Activated effector memory CD4-positive, alpha-beta T cell treated with Interleukin-2 at 50 U/mL for 16 hours (primary cell): ENCODE results near the gene ANKRD52.
A peak's percentile ranks its signal among the peaks of the same experiment; 100 is the strongest.

Experiments
- DNase-seq: peaks from one replicate; pipeline ENCODE4 v3.0.0-alpha.2; 2020

The ANKRD52 gene

DNA sequence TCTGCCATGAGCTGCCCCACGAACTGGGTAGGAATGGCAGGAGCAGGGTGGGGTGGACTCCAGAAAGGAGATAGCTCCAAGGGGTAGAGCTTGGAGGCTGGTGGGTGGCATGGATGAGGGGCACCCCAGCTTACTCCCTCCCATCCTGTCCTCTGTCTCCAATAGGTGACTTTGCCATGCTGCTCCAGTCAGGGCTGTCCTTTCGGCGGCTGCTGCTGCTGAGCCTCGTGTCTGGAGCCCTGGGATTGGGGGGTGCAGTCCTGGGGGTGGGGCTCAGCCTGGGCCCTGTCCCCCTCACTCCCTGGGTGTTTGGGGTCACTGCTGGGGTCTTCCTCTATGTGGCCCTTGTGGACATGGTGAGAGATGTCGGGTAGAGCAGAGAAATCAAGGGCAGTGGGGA lies 21.2 kb downstream of the ANKRD52 start:
- DNase-seq = no peak

DNA sequence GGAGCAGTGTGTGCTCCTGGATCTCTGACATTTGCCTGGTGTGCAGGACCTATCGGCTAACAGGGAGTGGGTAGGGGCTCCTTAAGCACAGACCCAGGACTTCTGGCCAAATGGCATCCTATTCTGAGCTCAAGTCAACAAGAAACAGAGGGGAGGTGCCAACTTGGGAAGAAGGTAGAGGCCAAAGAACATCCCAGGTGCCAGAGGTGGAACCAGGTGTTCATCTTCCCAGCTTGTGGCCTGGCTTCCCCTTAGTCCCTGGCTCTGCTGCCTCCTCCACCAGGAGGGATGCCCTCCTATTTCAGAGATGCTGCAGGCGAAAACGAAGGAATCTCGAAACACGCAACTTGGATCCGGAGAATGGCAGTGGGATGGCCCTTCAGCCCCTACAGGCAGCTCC lies 22.1 kb downstream of the ANKRD52 start:
- no peak for DNase-seq

DNA sequence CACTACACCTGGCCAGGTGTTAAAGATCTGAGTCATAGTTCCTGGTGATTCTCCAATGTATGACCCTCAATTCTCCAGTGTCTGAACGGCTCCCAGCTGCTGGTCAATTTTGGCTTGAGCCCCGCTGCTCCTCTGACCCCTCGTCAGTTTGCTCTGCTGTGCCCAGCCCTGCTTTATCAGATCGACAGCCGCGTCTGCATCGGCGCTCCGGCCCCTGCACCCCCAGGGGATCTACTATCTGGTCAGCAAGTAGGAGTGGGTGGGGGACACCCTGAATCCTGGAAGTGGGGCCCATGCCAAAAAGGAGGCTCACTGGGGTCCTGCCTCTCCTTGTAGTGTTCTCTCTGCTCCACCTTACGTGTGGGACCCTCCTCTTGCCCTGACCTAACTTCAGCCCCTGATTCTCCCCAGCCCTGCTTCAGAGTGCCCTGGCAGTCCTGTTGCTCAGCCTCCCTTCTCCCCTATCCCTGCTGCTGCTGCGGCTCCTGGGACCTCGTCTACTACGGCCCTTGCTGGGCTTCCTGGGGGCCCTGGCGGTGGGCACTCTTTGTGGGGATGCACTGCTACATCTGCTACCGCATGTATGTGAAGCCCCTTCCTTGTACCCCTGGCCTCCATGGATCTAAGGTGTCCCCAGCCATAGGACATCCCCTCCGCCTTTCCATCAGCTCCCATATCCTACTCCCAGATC lies 23.3 kb downstream of the ANKRD52 start:
- no peak for DNase-seq

DNA sequence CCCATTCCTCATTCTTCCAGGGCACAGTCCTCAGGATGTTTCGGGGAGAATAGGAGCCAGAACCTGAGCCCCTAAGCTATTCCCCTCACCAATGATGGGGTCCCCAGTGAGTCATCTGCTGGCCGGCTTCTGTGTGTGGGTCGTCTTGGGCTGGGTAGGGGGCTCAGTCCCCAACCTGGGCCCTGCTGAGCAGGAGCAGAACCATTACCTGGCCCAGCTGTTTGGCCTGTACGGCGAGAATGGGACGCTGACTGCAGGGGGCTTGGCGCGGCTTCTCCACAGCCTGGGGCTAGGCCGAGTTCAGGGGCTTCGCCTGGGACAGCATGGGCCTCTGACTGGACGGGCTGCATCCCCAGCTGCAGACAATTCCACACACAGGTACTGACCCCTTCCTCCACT lies 27.0 kb downstream of the ANKRD52 start:
- no peak for DNase-seq

DNA sequence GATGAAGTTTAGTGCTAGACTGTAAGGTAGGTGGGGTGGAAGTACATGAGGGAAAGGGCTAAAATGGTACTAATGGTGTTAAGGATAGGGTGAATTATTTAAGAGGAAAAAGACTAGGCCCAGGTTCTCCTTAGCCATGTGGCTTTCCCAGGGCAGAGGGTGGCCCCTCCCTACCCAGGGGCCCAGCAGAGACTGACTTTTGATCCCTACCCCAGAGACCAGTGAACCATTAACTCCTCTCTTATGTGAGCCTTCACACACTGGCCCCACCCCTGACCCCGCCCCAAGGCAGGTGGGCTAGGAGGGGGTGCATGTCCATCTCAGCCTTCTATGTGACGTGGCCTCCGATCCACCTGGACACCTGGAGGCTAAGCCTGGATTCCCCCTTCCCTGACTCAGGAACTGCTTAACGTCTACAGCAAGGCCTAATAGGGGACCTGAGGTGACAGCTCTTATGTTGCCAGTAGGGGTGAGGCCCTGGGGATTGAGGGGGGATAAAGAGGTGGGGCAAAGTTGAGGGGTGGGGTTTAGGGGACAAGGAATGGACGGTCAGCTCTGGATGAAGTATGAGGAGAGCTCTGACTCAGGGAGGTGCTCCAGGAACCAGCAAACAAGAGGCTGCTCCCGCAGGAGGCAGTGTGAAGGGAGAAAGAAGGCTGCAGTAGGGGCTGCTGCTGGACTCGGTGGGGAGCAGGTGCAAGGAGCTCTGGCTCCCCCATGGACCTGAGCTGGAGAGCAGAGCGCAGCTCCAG lies 27.6 kb downstream of the ANKRD52 start:
- DNase-seq = no peak

DNA sequence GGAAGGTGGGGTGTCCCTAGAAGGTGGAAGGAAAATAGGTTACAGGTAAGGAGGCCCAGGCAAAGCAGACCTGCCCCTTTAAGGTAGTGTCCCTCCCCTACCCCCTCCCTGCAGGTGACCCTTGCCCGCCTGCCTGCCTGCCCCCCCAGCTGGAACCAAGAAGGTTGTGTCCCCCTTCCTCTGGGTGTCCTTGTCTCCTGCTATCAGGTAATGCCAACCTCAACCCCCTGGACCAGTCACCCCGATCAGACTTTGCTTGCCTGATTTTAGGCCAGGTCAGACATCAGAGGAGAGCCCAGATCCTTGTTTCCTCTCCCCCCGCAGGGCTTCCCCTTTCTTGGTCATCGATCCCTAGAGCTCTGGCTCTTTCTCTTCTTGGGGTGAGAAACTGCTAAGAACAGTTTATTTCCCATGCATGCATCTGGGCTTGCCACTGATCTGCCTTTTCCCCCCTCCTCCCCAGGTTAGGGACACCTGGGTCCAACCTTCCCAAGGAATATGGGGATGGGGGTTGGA lies 28.2 kb downstream of the ANKRD52 start, which contains the start of gene SLC39A5:
TSS of gene SLC39A5 (plus strand) at position 136 of the 516 bp plus-strand sequence. CDS start 1,224 bp downstream, outside the sequence.
- no peak for DNase-seq

DNA sequence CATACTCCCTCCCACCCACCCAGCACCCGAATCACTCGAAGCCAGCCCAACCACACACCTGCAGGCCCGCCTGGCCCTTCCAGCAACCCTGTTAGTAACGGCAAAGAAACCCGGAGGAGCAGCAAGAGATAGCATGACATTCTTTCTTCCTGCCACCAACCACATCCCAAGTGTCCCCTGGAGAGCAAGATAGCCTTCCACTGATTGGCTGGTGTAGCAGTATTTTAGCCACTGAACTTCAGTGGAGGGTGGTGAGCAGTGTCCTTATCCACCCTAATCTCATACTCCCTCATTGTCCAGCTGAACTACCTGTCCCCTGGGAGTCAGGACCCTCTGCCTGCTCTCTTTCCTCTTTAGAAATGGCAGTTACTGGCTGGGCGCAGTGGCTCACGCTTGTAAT lies 29.1 kb downstream of the ANKRD52 start:
- DNase-seq = no peak

DNA sequence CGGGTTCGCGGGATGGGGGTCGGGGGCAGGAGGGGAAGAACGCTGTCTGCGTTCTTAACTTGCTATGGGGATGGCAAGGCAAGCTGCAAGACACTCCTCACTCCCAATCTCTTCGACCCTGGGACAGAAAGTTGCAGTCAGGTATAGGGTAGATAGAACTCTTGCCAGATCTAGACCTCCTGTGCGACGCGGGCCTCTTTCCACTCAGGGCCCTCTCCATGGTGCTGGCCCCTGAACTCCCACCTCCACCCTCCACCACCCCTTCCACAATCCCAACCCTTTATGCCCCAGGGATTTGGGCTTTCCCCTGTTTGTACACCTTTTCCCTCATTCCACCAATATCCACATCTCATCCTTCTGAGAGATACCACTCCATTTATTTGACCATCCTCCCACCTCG lies 33.2 kb downstream of the ANKRD52 start:
- DNase-seq = no peak

DNA sequence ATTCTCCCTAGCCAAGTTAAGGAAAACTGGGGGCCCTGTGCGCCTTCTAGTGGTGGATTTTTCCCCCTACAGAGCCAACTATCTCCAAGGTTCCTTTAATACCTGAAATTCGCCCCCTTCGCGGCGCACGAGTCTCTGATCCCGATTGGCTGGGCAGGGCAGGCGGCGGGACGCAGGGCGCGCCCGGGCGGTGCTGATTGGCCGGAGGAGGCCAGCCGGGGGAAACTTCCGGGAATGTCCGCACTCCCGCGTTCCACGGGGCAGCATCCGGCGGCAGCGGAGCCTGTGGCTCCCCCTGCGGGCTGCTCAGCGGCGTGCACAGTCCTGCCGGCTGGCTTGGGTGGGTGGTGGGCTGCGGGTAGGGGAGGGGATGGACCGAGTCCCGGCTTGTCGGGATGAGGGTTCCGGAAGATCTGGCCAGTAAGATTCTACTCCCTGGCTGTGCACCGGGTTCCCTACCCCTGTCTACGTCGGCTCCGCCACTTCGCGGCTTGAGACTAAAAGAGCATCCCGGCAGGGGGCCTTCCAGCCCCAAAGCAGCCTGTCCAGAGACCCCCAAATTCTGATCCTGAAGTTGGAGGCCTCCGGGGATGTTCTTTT lies 34.0 kb downstream of the ANKRD52 start, which contains the start of gene NABP2:
TSS of gene NABP2 (plus strand) at position 241 of the 600 bp plus-strand sequence. CDS start 515 bp downstream, outside the sequence.
- peak; percentile 89 for DNase-seq

DNA sequence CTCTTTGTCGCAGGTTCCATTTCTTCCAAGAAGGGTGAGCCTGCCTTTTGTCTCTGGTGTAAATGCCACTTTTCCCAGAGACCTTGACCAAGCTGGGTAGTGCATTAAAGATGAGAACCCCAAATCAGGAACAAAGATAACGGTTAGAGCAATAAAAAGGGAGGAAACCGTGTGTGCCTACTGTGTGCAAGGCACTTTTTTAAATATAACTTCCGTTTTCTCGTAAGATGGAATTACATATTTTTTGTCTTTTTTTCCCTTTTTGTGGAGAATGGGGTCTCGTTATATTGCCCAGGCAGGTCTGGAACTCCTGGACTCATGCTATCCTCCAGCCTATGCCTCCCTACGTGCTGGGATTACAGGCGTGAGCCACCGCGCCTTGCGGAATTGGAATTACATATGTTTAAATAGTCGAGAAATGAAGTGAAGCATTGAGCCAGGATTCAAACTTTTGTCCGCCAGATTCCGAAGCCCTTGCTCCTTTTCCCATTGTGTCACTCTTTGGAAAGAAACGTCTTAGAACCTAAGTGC lies 34.5 kb downstream of the ANKRD52 start:
- no peak for DNase-seq

DNA sequence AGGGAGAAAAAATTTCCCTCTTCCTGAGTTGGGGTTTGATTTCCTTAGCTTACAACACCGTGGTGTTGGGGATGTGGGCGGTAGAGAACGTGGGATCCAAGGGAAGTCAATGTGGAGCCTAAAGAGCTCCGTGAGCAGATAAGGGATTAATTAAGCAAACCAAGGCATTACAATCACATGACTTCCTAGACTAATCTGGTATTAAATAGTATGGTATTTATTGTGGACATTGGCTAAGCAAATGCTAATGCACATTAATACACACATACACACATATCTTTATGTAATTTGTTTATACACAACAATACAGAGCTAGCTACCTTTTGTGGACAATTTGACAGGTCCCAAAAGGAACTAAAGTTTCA lies 35.7 kb downstream of the ANKRD52 start:
- DNase-seq = no peak

DNA sequence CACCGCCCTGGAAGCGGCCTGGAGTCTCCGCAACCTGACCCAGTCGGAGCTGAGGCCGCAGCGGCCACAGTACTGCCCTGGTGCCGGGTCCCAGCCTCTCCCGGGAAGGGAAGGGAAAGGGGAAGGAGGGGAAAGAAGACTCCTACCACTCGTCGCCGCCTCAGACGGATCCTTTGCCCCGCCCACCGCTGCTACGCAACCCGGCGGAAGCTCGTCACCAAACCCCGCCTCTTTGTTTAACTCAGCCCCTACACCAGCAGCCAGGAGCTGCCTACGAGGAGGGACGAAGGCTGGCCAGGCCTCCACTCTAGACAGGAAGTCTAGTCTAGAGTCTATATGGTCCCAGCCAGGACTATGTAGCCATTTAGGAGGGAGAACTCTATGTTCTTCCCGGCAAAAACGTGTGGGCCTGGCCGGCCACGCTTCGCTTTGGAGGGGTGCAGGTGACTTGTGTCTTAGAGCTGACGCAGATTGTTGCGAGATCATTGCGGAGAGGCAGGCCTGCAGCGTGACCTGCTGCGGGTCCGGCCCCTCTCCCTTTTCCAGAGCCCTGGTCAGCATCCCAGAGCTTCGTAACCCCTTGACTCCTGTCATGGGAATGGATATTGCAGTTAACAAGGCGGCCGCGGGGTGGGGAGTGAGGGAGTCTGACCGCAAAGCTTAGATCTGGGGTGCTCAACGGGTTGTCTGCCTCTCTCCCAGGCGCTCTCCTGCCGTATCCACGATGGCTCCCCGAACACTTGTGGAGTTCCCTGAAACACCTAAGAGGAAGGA lies 36.2 kb downstream of the ANKRD52 start, which contains the start of gene RNF41:
TSS of gene RNF41 (minus strand) at position 166 of the 774 bp plus-strand sequence. CDS start 7,875 bp downstream, outside the sequence.
- peak; percentile 89 for DNase-seq

DNA sequence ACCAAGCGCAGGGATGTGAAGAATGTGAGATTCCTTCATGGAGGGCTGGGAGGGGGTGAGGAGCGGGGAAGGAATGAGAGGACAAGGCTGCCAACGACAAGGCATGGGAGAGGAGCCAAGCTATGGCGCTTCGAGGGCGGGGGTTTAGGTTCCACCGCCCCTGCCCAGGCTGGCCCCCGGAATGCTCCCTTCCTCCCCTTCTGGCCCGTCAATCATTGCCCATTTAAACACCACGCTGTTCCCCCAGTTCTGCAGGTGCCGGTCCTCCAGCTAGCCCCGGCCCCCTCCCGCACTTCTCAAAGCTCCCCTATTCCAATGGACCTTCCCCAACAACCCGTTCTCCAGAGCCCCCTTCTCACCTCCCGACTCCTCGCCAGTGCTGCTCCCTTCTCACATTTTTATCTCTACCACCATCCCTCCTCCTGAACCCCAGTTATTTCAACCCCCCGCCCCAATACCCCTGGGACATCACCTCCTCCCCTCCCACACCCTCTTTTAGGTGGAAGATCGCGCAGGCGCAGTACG lies 36.9 kb downstream of the ANKRD52 start:
- no peak for DNase-seq

DNA sequence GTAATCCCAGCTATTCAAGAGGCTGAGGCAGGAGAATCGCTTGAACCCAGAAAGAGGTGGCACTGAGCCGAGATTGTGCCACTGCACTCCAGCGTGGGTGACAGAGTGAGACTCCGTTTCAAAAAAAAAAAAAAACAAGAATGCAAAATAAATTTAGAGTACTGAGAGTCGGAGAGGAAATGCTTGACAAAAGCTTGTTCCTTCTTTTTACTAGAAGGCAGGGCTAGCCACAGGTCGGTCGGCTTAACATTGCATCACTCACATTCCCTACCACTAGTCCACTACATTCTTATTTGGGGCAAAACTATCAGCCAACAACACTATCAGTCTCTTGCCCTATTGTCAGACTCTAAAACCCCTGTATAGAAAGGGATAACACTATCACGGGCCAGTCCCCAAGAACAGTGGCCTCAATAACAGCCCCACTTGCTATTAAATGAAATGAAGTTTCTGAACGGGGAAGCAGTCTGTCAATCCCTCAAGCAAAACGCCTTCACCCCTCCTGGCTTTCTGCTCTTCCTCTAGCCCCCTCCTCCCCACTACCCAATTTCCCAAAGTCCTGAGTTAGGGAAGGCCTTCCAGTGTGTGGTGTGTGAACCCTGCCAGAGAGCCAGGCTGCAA lies 37.5 kb downstream of the ANKRD52 start:
- DNase-seq = no peak

DNA sequence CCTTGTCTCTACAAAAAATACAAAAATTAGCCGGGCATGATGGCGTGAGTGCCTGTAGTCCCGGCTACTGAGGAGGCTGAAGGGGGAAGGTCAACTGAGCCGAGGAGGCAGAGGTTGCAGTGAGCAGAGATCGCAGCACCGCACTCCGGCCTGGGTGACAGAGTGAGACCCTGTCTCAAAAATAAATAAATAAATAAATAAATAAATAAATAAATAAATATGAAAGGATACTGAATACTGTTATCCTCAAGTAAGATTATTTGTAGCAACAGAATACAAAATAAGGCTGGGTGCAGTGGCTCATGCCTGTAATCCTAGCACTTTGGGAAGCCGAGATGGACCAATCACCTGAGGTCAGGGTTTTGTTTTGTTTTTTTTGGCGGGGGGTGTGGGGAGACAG lies 38.3 kb downstream of the ANKRD52 start:
- DNase-seq = no peak

DNA sequence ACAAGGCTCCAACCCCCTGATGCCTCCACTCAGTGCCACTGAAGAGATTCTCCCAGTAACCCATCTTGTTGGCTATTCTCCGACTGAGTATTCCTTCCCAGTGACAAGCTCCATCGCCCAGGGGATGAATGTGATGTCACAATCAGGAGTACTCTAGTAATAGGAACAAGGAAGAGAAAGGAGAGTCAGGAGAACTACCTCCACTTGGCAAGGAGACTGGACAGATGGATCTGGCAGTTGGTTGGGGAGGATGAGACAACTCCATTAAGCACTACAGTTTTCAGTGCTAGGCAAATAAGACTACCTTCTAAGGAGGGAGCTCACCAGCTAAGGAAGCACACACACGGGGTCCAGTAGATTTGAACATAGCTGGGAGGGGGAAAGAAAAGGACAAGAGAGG lies 41.7 kb downstream of the ANKRD52 start:
- no peak for DNase-seq

DNA sequence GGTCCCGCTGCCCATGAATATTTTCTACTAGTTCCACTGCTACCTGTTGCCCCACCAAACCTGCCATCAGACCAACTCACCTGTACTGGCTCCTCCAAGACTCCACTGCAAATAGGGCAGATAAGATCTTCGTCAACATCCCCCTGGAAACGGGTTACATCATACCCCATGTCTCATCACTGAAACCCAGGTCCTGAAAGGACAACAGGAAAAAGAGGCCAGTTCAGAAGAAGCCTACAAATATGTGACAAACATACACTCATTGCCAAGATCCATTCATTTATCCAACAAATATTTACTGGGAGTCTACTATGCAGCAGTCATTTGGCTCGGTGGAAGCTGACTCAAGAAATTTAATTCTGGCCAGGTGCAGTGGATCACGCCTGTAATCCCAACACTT lies 44.3 kb downstream of the ANKRD52 start:
- DNase-seq = no peak

DNA sequence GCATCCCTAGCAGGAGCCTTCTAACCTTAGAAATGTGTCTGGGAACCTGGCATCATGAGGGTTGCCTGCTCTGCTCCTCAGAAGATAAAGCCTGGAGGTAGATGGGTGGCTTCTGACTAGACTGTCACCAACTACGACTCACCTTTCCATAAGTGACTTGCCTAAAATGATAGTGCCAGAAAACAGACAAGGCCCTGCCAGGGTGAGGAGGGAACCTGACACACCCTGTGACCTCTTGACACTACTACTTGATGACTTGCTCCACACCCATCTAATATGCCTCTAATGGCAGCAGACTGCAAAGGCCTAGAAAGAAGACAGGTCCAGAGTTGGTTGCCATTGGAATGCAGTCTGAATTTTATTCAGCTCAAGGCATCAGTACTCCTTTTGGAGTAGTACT lies 45.8 kb downstream of the ANKRD52 start:
- no peak for DNase-seq

DNA sequence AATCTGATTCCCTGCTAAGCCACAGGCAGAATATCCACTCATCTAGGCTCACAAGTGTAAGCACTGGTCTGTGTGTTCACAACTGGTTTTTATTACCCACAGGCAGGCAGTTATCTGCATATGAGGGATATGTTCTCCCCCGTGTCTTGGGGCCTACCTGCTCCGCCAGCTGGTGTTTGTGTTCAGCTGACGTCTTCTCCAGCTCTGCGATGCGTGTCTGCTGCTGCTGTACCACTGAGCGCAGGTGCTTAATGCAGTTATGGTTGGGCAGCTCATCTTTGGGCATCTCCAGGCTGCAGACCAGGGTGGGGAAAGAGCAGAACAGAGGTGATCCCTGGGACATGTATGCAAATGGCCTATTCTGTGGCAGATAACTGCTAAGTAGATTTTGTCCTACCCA lies 50.2 kb downstream of the ANKRD52 start:
- no peak for DNase-seq

DNA sequence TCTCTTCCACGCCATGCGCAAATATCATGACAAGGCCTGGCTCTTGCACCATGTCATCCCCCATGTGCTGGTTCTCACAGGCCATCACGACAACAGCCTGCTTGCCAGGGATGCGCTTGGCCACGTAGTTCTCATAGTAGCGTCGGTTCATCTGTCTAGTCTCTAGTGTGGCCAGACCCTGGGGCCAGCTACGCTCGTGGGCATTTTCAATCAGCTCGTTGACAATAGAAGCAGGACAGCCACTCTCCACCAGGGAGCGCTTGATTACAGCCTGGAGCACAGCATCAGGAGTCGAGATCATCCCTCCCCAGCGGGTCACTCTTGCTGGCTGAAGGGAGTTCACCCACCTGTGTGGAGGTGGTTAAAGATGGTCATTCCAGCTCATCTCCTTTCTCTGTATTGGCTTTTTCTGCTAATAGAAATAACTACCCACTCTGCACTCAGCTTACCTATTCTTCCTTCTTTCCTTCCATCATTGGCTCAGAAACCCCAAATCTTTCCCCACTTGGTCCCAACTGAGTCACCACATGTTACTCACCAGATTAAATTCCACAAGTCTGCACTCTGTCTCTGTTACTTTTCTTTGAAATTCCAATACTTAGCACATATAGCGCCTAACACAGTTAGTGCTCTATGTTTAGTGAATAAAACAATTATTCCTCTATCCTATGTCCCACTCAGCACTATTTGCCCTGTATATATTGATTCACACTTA lies 51.6 kb downstream of the ANKRD52 start:
- DNase-seq = no peak

DNA sequence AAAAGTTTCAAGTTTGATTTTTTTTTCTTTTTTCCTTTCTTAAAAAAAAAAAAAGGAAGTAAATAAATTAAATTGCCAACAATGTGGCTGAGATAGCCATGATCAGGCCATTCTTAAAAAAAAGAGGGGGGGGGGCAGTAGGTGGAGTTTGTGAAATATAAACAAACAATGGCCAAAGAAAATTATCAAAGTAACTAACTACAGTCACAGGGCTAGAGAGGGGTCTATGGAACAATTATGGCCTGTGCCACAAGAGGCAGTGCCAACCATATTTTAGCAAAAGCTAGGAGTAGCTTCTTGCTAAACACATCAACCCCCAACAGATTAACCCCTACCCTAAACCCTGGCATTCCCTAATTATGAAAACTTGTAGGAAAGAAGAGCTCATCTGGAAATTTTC lies 52.7 kb downstream of the ANKRD52 start:
- no peak for DNase-seq
